HL-60 (cell line): ENCODE measurements around the gene JUNB.

ENCODE experiments used
- CTCF ChIP-seq: IDR thresholded peaks from one replicate; pipeline ENCODE4 v1.5.1; 2011; ENCODE audit warnings: low read length, control low read depth, inconsistent platforms; ENCODE audit not compliant: insufficient read depth
- GABPA ChIP-seq: IDR thresholded peaks from 2 replicates; pipeline ENCODE4 v1.6.1; 2012; ENCODE audit warnings: low read depth
- REST ChIP-seq: IDR thresholded peaks from 2 replicates; pipeline ENCODE4 v1.6.1; 2012; ENCODE audit warnings: low read depth; ENCODE audit not compliant: insufficient replicate concordance

GRCh38 chr19:12764698-12765097 is 26.6 kb upstream of the JUNB start:
- TF ChIP-seq CTCF: no peak
- no peak for TF ChIP-seq GABPA
- TF ChIP-seq REST: no peak
